Heart left ventricle (tissue), 13 donors: ENCODE measurements around the gene CYP2E1.

ENCODE experiments used
- CTCF ChIP-seq, 12 donors: fragments of 200-600 bp; sonication (generic) in 4 of 12; IDR thresholded peaks; one replicate each; pipeline versions ENCODE4 v1.5.0 to v1.8.0; 2018 to 2022; ENCODE audit warnings: antibody characterized with exemption in 12 of 12, mild to moderate bottlenecking in 5 of 12
- POLR2A ChIP-seq, 2 donors: fragments of 450-650 bp; IDR thresholded peaks; one replicate each; pipeline ENCODE4 v1.6.1; 2017; ENCODE audit warnings: antibody characterized with exemption in 2 of 2, mild to moderate bottlenecking in 2 of 2, moderate library complexity in 2 of 2
- donor health status: ischemic (EF 13 %, LVEDD 7.1; RV severe dilation, severe dysfunction).
- donor health status: DM: no; HTN: yes; CAD: no.
- donor health status: DM: no; HTN: no; CAD: no.
- donor health status: ischemic (EF 25% LVEDD 6.9; RV normal size, moderate dysfunction).
- donor health status: ischemic (EF 25% LVEDD 5.7; RV mildly dilated, moderate dysfunction).
- donor health status: ischemic (EF 35%, LVEDD 5.7; RV mildly dilated, moderate dysfunction).
- donor health status: nonischemic (EF 11% LVEDD 7.7; RV severe dilation, severe dysfunction).
- donor health status: DM: yes; HTN: yes; CAD: no.
- donor health status: PGD.
- donor health status: ischemic (EF 29% LVEDD 5.4; RV normal size, mild dysfunction).
- donor health status: nonischemic (EF 23%, LVEDD 6.1; RV moderate dilation, normal function).

GRCh38 chr10:133523631-133524203 lies 3.4 kb upstream of the CYP2E1 start:
- TF ChIP-seq CTCF (IDR thresholded peaks at IDR 0.05) (no peak), POLR2A (IDR thresholded peaks at IDR 0.05) (no peak)
